GM23248 (cell line): ENCODE results near the gene MOB1A. TPM values are rescaled to one million over a fixed set of nuclear protein-coding genes. Genes with fewer than 3 reads are reported as not detected.

Experiments used
- DNase-seq: peaks from one replicate; pipeline ENCODE4 v3.0.0-alpha.2; 2015
- H2AFZ ChIP-seq: fragments of 200-600 bp; sonication (generic); 2 replicates; pipeline ENCODE4 v1.6.1; 2016; ENCODE audit warnings: antibody characterized with exemption
- H3F3A ChIP-seq: fragments of 200-600 bp; sonication (generic); 2 replicates; pipeline ENCODE4 v1.6.1; 2016; ENCODE audit warnings: mild to moderate bottlenecking, antibody characterized with exemption, mixed run types; ENCODE audit not compliant: insufficient read depth
- H3K27ac ChIP-seq: fragments of 200-600 bp; sonication (generic); 2 replicates; pipeline ENCODE4 v1.5.1; 2016; ENCODE audit warnings: mild to moderate bottlenecking
- H3K27me3 ChIP-seq: fragments of 200-600 bp; sonication (generic); replicated peaks from 2 replicates; pipeline ENCODE4 v1.6.1; 2016; ENCODE audit warnings: mild to moderate bottlenecking; ENCODE audit not compliant: insufficient read depth
- H3K36me3 ChIP-seq: fragments of 200-600 bp; sonication (generic); 2 replicates; pipeline ENCODE4 v1.6.1; 2016; ENCODE audit warnings: low read depth, mild to moderate bottlenecking
- H3K4me1 ChIP-seq: fragments of 200-600 bp; sonication (generic); 2 replicates; pipeline ENCODE4 v1.6.1; 2016; ENCODE audit warnings: mild to moderate bottlenecking; ENCODE audit not compliant: insufficient read depth
- H3K4me2 ChIP-seq: fragments of 200-600 bp; sonication (generic); one replicate; pipeline ENCODE4 v1.6.1; 2016; ENCODE audit warnings: mild to moderate bottlenecking; ENCODE audit not compliant: unreplicated experiment
- H3K4me3 ChIP-seq: fragments of 200-600 bp; sonication (generic); 2 replicates; pipeline ENCODE4 v1.5.1; 2016; ENCODE audit warnings: mild to moderate bottlenecking
- H3K79me2 ChIP-seq: fragments of 200-600 bp; sonication (generic); 2 replicates; pipeline ENCODE4 v1.6.1; 2016; ENCODE audit warnings: mild to moderate bottlenecking; ENCODE audit not compliant: insufficient read depth
- H3K9ac ChIP-seq: fragments of 200-600 bp; sonication (generic); 2 replicates; pipeline ENCODE4 v1.6.1; 2016; ENCODE audit warnings: mild to moderate bottlenecking
- H3K9me2 ChIP-seq: fragments of 200-600 bp; sonication (generic); 2 replicates; pipeline ENCODE4 v1.6.1; 2016; ENCODE audit warnings: mixed run types, mild to moderate bottlenecking, moderate library complexity; ENCODE audit not compliant: insufficient read depth
- H3K9me3 ChIP-seq: fragments of 200-600 bp; sonication (generic); one replicate; pipeline ENCODE4 v1.6.1; 2017; ENCODE audit warnings: low read depth
- H4K20me1 ChIP-seq: fragments of 200-600 bp; sonication (generic); 2 replicates; pipeline ENCODE4 v1.6.0; 2016; ENCODE audit not compliant: insufficient read depth
- EZH2 ChIP-seq: fragments of 200-600 bp; sonication (generic); IDR thresholded peaks from 2 replicates; pipeline ENCODE4 v1.6.1; 2018; ENCODE audit warnings: antibody characterized with exemption, mild to moderate bottlenecking; ENCODE audit not compliant: insufficient read depth, poor library complexity, severe bottlenecking
- EZH2phosphoT487 ChIP-seq: fragments of 200-600 bp; sonication (generic); IDR thresholded peaks from 2 replicates; pipeline ENCODE4 v1.6.1; 2018; ENCODE audit warnings: antibody characterized with exemption, moderate library complexity, mild to moderate bottlenecking, low read depth; ENCODE audit not compliant: insufficient read depth
- WGBS, 2 experiments: methylation state at CpG; one replicate each; pipeline ENCODE4 v1.1.6; 2015 to 2017; ENCODE audit warnings: low lambda C conversion rate in 2 of 2, low coverage in 1 of 2; ENCODE audit errors: missing lambda C conversion rate in 2 of 2; 5-methylcytosine and 5-hydroxymethylcytosine counted together
- in situ Hi-C: fragments of 300-500 bp; cut with MboI; formaldehyde crosslinking; loops from 2 replicates; pipeline ENCODE4 v1.15.0; 2020
- polyA plus RNA-seq: library from polyadenylated mRNA; unstranded; fragments of >200 nt; fragmentation: Nextera tagmentation; extraction: Ambion mirVana; gene quantifications from 2 replicates; pipeline ENCODE4 v1.2.1, GENCODE V29; 2016
- total RNA-seq: library from RNA; depleted of rRNA; stranded (reverse); fragments of >200 nt; shearing (Covaris generic); gene quantifications from 2 replicates; pipeline ENCODE4 v1.2.3, GENCODE V29; 2014

MOB1A gene
- total and polyA plus RNA-seq, 2 experiments from 2014 or later, result 92.2 to 120 TPM

DNA sequence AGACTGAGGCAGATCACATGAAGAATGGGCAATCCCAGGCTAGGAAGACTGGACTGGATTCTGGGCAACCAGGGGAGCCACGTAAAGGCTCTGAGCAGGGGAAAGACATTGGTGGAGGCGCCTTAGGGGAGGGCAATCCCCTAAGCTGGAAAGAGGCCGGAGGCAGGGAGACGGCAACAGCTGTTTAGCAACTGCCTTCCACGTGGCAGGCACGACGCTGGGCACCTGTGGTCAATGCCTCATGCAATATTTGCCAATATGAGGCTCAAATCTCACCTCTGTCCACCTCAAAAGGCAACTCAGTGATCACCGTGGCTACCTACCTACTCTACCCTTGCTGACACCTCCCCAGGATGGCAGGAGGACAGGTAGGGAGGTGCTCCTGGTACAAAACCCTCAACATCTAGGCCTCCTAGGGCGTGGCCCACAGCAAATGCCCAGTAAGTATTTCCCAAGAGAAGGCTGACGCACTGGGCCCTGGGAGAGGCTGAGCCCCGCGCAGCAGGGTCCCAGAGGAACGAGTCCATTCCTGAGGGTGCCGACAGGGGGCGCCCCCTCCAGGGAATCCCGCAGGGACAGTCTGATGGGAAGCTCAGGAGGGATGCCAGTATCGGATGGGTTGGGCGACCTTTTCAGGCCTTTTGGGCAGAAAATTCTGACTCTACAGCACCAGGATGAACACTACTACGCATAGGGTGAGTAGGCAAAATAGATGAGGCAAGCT, 39.9 kb downstream of the MOB1A start:
- H3K9ac ChIP-seq, result no peak overlapping the region
- H3K9me2 ChIP-seq, result no peaks in the 10 kb centered on the region
- H4K20me1 ChIP-seq, result no peaks in the 10 kb centered on the region
- in situ Hi-C loops, result no loop called here
- no peaks in the 10 kb centered on the region for H3K27me3 ChIP-seq
- H2AFZ ChIP-seq, result no peak overlapping the region
- WGBS, 2 experiments, result 90% methylated on average over 19 of the region's 19 CpGs
- H3K4me3 ChIP-seq, result no peak overlapping the region
- no peak for TF ChIP-seq EZH2phosphoT487
- TF ChIP-seq EZH2, result no peak
- H3K27ac ChIP-seq, result no peak overlapping the region
- H3K79me2 ChIP-seq, result no peaks in the 10 kb centered on the region
- DNase-seq, result no peak
- no peak overlapping the region for H3K4me2 ChIP-seq
- no peaks in the 10 kb centered on the region for H3K4me1 ChIP-seq
- no peaks in the 10 kb centered on the region for H3K9me3 ChIP-seq
- H3K36me3 ChIP-seq, result no peaks in the 10 kb centered on the region; the same call in 1 of the 2 replicates
- H3F3A ChIP-seq, result no peaks in the 10 kb centered on the region

DNA sequence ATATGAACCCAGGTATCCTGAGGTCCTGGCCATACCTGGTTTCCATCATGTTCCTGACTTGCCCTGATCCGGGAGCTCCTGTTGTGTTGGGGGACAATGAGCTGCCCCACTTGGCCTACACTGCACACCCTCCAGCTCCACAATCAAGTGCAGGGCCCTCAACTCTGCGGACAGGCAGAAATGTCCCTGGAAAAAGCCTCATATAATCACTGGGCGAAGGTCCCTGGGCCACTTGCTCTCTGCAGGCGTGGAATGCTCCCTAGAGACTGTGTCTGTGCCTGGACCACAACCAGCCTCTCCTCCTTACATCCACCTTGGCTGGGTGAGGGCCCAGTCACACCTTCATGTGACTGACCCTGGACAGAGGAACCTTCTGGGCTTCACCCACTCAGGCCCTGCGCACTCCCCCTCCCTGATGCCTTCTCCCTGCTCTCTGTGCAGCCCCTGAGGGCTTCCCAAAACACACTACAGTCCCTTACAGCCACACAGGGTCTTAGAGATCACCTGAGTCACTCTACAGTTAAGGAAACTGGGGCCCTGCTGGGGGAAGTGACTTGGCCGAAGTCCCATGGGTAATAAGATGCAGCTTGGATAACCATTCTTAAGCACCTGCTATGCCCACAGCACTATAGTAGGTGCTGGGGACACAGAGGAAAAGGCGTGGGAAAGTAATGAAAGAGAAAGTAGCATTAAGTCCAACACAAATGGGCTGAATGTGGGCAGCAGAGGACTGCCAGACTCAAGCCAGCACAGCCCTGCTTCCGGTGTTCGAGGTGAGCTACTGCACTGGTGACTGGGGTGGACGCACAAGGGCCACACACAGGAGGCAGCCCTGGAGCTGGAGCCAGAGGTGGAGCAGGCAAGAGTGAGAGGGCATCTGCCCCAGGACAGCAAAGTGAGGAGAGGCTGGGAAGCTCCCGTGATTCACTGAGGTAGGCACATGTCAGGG, 40.8 kb downstream of the MOB1A start:
- Histone ChIP-seq H2AFZ (no peak overlapping the region), H3K4me3 (no peak overlapping the region), H3K4me2 (no peak overlapping the region), H3K9me3 (no peaks in the 10 kb centered on the region), H3F3A (no peaks in the 10 kb centered on the region), H3K79me2 (no peaks in the 10 kb centered on the region), H4K20me1 (no peaks in the 10 kb centered on the region), H3K4me1 (no peaks in the 10 kb centered on the region), H3K9ac (no peak overlapping the region), H3K27ac (no peak overlapping the region), H3K27me3 (no peaks in the 10 kb centered on the region), H3K36me3 (no peaks in the 10 kb centered on the region; the same call in 1 of the 2 replicates), H3K9me2 (no peaks in the 10 kb centered on the region)
- TF ChIP-seq EZH2phosphoT487 (no peak), EZH2 (no peak)
- in situ Hi-C loops, result no loop called here
- WGBS, 2 experiments, result 94 to 95% methylated on average over 11 of the region's 11 CpGs
- DNase-seq, result no peak

DNA sequence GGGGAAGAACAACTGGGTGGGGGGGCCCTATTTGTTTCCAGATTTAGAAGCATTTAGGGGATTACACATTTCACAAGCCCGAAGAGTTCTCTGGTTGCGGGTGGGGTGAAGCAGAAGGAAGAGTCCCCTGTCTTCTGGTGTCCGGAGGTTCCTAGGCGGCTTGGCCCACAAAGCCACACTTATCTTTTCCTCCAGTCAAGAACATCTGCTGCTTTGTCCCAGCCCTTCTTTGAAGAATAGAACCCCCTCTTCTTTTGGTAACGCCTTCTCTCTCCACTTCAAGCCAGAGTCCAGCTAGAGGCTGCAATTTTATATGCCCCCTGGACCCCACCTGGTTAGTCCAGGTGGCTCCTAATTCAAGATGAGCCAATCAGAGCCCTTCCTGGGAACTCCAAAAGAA, 46.8 kb downstream of the MOB1A start:
- Histone ChIP-seq H3K9me2 (no peaks in the 10 kb centered on the region), H3K36me3 (no peaks in the 10 kb centered on the region), H3K9me3 (no peaks in the 10 kb centered on the region), H3K9ac (no peak overlapping the region), H3K27ac (no peak overlapping the region), H3K4me3 (no peak overlapping the region), H2AFZ (no peak overlapping the region), H3K4me2 (no peak overlapping the region), H4K20me1 (no peaks in the 10 kb centered on the region), H3K4me1 (no peaks in the 10 kb centered on the region), H3K27me3 (no peaks in the 10 kb centered on the region), H3F3A (no peaks in the 10 kb centered on the region), H3K79me2 (no peaks in the 10 kb centered on the region)
- in situ Hi-C loops, result no loop called here
- no peak for DNase-seq
- 89 to 94% methylated on average over 5 of the region's 5 CpGs for WGBS, 2 experiments
- TF ChIP-seq EZH2, result no peak
- TF ChIP-seq EZH2phosphoT487, result no peak

DNA sequence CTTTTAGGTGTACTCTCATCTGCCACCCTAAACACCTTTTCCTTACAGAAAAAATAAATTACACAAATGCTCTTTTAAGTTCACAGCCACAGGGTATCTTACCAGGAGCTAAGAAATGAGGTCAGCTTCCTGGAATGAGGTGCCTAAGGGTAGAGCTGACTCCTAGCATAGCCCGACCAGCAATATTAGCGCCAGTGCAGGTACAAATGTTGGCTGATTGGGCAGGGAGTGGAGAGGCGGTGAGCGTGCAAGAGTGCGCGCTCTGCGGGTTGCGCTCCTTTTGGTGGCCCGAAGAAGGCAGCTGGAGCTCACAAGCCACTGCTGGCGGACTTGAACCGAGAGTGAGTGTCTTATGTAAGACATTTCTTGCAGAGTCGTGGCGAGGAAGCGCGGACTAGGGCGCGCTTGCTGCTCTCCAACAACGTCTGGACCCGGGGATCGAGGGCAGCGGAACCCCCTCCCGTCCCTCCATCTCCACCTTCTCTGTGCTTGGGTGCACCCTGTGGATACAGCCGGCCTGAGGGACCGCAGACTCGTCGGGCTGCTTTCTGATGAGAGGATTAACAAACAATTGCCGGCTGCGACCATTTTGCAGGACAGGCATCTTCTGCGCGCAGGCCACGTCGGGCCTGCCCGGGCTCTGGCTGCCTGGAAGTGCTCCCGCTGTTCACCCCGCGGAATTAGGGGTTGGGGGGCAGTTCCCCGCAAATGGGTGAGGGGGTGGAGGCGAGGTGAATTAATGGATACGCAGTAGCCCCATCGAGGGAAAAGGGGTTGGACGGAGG, 48.3 kb downstream of the MOB1A start:
- no peak overlapping the region for H2AFZ ChIP-seq
- H3K9ac ChIP-seq, result no peak overlapping the region
- TF ChIP-seq EZH2 (no peak), EZH2phosphoT487 (no peak)
- no peaks in the 10 kb centered on the region for H3K27me3 ChIP-seq
- no peaks in the 10 kb centered on the region for H3K9me2 ChIP-seq
- H4K20me1 ChIP-seq, result no peaks in the 10 kb centered on the region
- no peaks in the 10 kb centered on the region for H3K9me3 ChIP-seq
- no peak overlapping the region for H3K27ac ChIP-seq
- H3K4me1 ChIP-seq, result no peaks in the 10 kb centered on the region
- no peak for DNase-seq
- no peaks in the 10 kb centered on the region for H3F3A ChIP-seq
- in situ Hi-C loops, result no loop called here
- no peak overlapping the region for H3K4me3 ChIP-seq
- no peaks in the 10 kb centered on the region for H3K36me3 ChIP-seq
- no peaks in the 10 kb centered on the region for H3K79me2 ChIP-seq
- WGBS, 2 experiments, result 66 to 68% methylated on average over 41 of the region's 41 CpGs
- no peak overlapping the region for H3K4me2 ChIP-seq
